Hepatocyte (in vitro differentiated cells): Measurements from ENCODE around the gene CCDC85C. TPM values are rescaled to one million over a fixed set of nuclear protein-coding genes. Genes with fewer than 3 reads are reported as not detected.

Source experiments
- DNase-seq: peaks from one replicate; pipeline ENCODE4 v3.0.0-alpha.2; 2016; ENCODE audit warnings: low spot score
- H2AFZ ChIP-seq: fragments of 200-600 bp; sonication (generic); 2 replicates; pipeline ENCODE4 v1.6.0; 2016; ENCODE audit warnings: antibody characterized with exemption, mild to moderate bottlenecking
- H3K27ac ChIP-seq: fragments of 200-600 bp; sonication (generic); 2 replicates; pipeline ENCODE4 v1.5.1; 2016; ENCODE audit warnings: mild to moderate bottlenecking
- H3K27me3 ChIP-seq: fragments of 200-600 bp; sonication (generic); 2 replicates; pipeline ENCODE4 v1.6.1; 2016
- H3K36me3 ChIP-seq: fragments of 200-600 bp; sonication (generic); replicated peaks from 2 replicates; pipeline ENCODE4 v1.5.1; 2016; ENCODE audit warnings: low read depth; ENCODE audit not compliant: insufficient read depth
- H3K4me1 ChIP-seq: fragments of 200-600 bp; sonication (generic); 2 replicates; pipeline ENCODE4 v1.5.1; 2016; ENCODE audit warnings: mild to moderate bottlenecking, moderate library complexity; ENCODE audit not compliant: insufficient read depth
- H3K4me2 ChIP-seq: fragments of 200-600 bp; sonication (generic); 2 replicates; pipeline ENCODE4 v1.6.0; 2016
- H3K4me3 ChIP-seq: fragments of 200-600 bp; sonication (generic); 2 replicates; pipeline ENCODE4 v1.5.1; 2016; ENCODE audit warnings: mild to moderate bottlenecking
- H3K79me2 ChIP-seq: fragments of 200-600 bp; sonication (generic); 2 replicates; pipeline ENCODE4 v1.6.0; 2017; ENCODE audit warnings: mild to moderate bottlenecking
- H3K9me2 ChIP-seq: fragments of 200-600 bp; sonication (generic); replicated peaks from 2 replicates; pipeline ENCODE4 v1.6.0; 2017; ENCODE audit warnings: mild to moderate bottlenecking; ENCODE audit not compliant: insufficient read depth
- H3K9me3 ChIP-seq: fragments of 200-600 bp; sonication (generic); 2 replicates; pipeline ENCODE4 v1.5.1; 2016; ENCODE audit warnings: low read depth, mild to moderate bottlenecking
- H4K20me1 ChIP-seq: fragments of 200-600 bp; sonication (generic); 2 replicates; pipeline ENCODE4 v1.6.0; 2016; ENCODE audit warnings: mild to moderate bottlenecking; ENCODE audit not compliant: insufficient read depth, poor library complexity, severe bottlenecking
- CTCF ChIP-seq: fragments of 200-600 bp; sonication (generic); IDR thresholded peaks from 2 replicates; pipeline ENCODE4 v1.5.1; 2016; ENCODE audit warnings: antibody characterized with exemption, mild to moderate bottlenecking; ENCODE audit not compliant: poor library complexity
- EZH2 ChIP-seq: fragments of 200-600 bp; sonication (generic); IDR thresholded peaks from 2 replicates; pipeline ENCODE4 v1.6.1; 2016; ENCODE audit warnings: antibody characterized with exemption, mild to moderate bottlenecking, borderline replicate concordance
- EZH2phosphoT487 ChIP-seq: fragments of 200-600 bp; sonication (generic); IDR thresholded peaks from one replicate; pipeline ENCODE4 v1.6.1; 2018; ENCODE audit warnings: antibody characterized with exemption, mild to moderate bottlenecking, low read depth, moderate library complexity; ENCODE audit not compliant: unreplicated experiment, severe bottlenecking
- WGBS: methylation state at CpG from one replicate; pipeline ENCODE4 v1.1.6; 2016; ENCODE audit warnings: low lambda C conversion rate; ENCODE audit errors: missing lambda C conversion rate; 5-methylcytosine and 5-hydroxymethylcytosine counted together
- polyA plus RNA-seq: library from polyadenylated mRNA; unstranded; fragments of >200 nt; fragmentation: Nextera tagmentation; extraction: Ambion mirVana; gene quantifications from 2 replicates; pipeline ENCODE4 v1.2.1, GENCODE V29; 2016
- total RNA-seq: library from RNA; depleted of rRNA; stranded (reverse); fragments of >200 nt; gene quantifications from 2 replicates; pipeline ENCODE4 v1.2.3, GENCODE V29; 2014

The CCDC85C gene
- total and polyA plus RNA-seq, 2 experiments from 2014 or later = 37.8 to 47.2 TPM

GRCh38 chr14:99592933-99593753, 10.9 kb downstream of the CCDC85C start:
- no peaks in the 10 kb centered on the region for H3K9me2 ChIP-seq
- no peaks in the 10 kb centered on the region for H3K27me3 ChIP-seq
- no peak for DNase-seq
- TF ChIP-seq CTCF (no peak), EZH2 (no peak), EZH2phosphoT487 (no peak)
- H3K9me3 ChIP-seq = no peaks in the 10 kb centered on the region
- H3K27ac ChIP-seq = no peak overlapping the region
- WGBS = 94% methylated on average over 35 of the region's 36 CpGs
- H3K4me1 ChIP-seq = peaks cover 44% of the 10 kb centered on the region
- H3K4me2 ChIP-seq = no peak overlapping the region
- H4K20me1 ChIP-seq = peaks cover 35% of the 10 kb centered on the region
- no peaks in the 10 kb centered on the region for H3K36me3 ChIP-seq
- H3K4me3 ChIP-seq = no peak overlapping the region
- peaks cover 97% of the 10 kb centered on the region for H3K79me2 ChIP-seq
- no peak overlapping the region for H2AFZ ChIP-seq

GRCh38 chr14:99592394-99592793, 11.6 kb downstream of the CCDC85C start:
- DNase-seq = no peak
- Histone ChIP-seq H3K9me3 (no peaks in the 10 kb centered on the region), H3K4me1 (peaks cover 36% of the 10 kb centered on the region), H3K79me2 (peaks cover 97% of the 10 kb centered on the region), H3K27me3 (no peaks in the 10 kb centered on the region), H3K4me3 (no peak overlapping the region), H2AFZ (no peak overlapping the region), H3K27ac (no peak overlapping the region), H3K36me3 (no peaks in the 10 kb centered on the region), H3K9me2 (no peaks in the 10 kb centered on the region), H3K4me2 (no peak overlapping the region), H4K20me1 (peaks cover 35% of the 10 kb centered on the region)
- no peak for TF ChIP-seq EZH2phosphoT487
- no peak for TF ChIP-seq EZH2
- WGBS = 96% methylated on average over 2 of the region's 2 CpGs

- TF ChIP-seq CTCF = no peak
- no peak for TF ChIP-seq EZH2phosphoT487
- no peak for TF ChIP-seq EZH2
- DNase-seq = no peak
Measured at GRCh38 chr14:99590746-99591555, 13.1 kb downstream of the CCDC85C start.

More at GRCh38 chr14:99590746-99591555, 13.1 kb downstream of the CCDC85C start:
- Histone ChIP-seq H3K4me2 (no peak overlapping the region), H3K4me3 (no peak overlapping the region), H3K36me3 (no peaks in the 10 kb centered on the region), H3K27ac (no peak overlapping the region), H3K9me2 (no peaks in the 10 kb centered on the region), H3K9me3 (no peaks in the 10 kb centered on the region), H2AFZ (no peak overlapping the region), H3K27me3 (no peaks in the 10 kb centered on the region), H4K20me1 (peaks cover 35% of the 10 kb centered on the region), H3K4me1 (peaks cover 35% of the 10 kb centered on the region), H3K79me2 (peaks cover 100% of the 10 kb centered on the region)
- WGBS = 78% methylated on average over 28 of the region's 28 CpGs
